Upper lobe of left lung (tissue), 6 donors: ENCODE data around the gene GRK5. TPM values are rescaled to one million over a fixed set of nuclear protein-coding genes. Genes with fewer than 3 reads are reported as not detected.
A peak's percentile ranks its signal among the peaks of the same experiment; 100 is the strongest.

Experiments used
- ATAC-seq, 2 donors: fragments of 200-7000 bp; cut with Tn5 transposase; one replicate each; pipeline ENCODE4 v1.9.1; 2022; ENCODE audit warnings: mild to moderate bottlenecking in 2 of 2, moderate library complexity in 2 of 2; ENCODE audit not compliant: low FRiP score in 2 of 2
- DNase-seq, 2 donors: peaks; one replicate each; pipeline ENCODE4 v3.0.0-alpha.2; 2019 to 2020
- H3K27ac ChIP-seq, 4 donors: fragments of 200-600 bp; sonication (generic); one replicate each; pipeline ENCODE4 v1.5.1; 2016 to 2019
- H3K27me3 ChIP-seq, 4 donors: fragments of 200-600 bp; sonication (generic); one replicate each; pipeline ENCODE4 v1.5.1; 2017 to 2019
- H3K36me3 ChIP-seq, 4 donors: fragments of 200-600 bp; sonication (generic); one replicate each; pipeline ENCODE4 v1.5.1; 2016 to 2019
- H3K4me1 ChIP-seq, 4 donors: fragments of 200-600 bp; sonication (generic); one replicate each; pipeline ENCODE4 v1.5.1; 2018 to 2019
- H3K4me3 ChIP-seq, 4 donors: fragments of 200-600 bp; sonication (generic); one replicate each; pipeline ENCODE4 v1.5.1; 2017 to 2019; ENCODE audit warnings: mild to moderate bottlenecking in 2 of 4, moderate library complexity in 1 of 4
- H3K9me3 ChIP-seq, 4 donors: fragments of 200-600 bp; sonication (generic); one replicate each; pipeline ENCODE4 v1.5.1; 2018 to 2019
- CTCF ChIP-seq, 6 experiments: fragments of 450-650 bp in 4 of 6; fragments of 200-600 bp in 2 of 6; sonication (generic) in 2 of 6; IDR thresholded peaks; one replicate each; pipeline ENCODE4 v1.5.1; 2016 to 2019; ENCODE audit warnings: antibody characterized with exemption in 6 of 6
- EP300 ChIP-seq, 4 donors: sonication (generic); formaldehyde crosslinking; IDR thresholded peaks; one replicate each; pipeline ENCODE4 v1.5.1; 2017; ENCODE audit warnings: antibody characterized with exemption in 4 of 4, control low read depth in 2 of 4
- POLR2A ChIP-seq, 4 donors: fragments of 450-650 bp; IDR thresholded peaks; one replicate each; pipeline ENCODE4 v1.5.1; 2016 to 2017; ENCODE audit warnings: antibody characterized with exemption in 4 of 4, mild to moderate bottlenecking in 2 of 4
- POLR2AphosphoS5 ChIP-seq, 2 donors: sonication (generic); formaldehyde crosslinking; IDR thresholded peaks; one replicate each; pipeline ENCODE4 v1.5.1; 2017; ENCODE audit warnings: antibody characterized with exemption in 2 of 2
- WGBS, 2 donors: methylation state at CpG; one replicate each; pipeline ENCODE4 v1.1.5; 2017 to 2018; 5-methylcytosine and 5-hydroxymethylcytosine counted together
- total RNA-seq, 6 donors: library from RNA; depleted of rRNA in 4 of 6; stranded (reverse); fragments of >200 nt in 4 of 6; gene quantifications; one replicate each; pipeline versions ENCODE4 v1.1.0 to v1.2.1, GENCODE V29; 2016 to 2021
- donor health status: DM: no; HTN: no; CAD: no; lungs with moderate emphysema.
- donor health status: DM: no; HTN: yes; CAD: no; lungs with severe emphysema.

Gene GRK5
- total RNA-seq, 6 donors from 2014 or later: 38.6 to 80.9 (median 61.1) TPM

DNA sequence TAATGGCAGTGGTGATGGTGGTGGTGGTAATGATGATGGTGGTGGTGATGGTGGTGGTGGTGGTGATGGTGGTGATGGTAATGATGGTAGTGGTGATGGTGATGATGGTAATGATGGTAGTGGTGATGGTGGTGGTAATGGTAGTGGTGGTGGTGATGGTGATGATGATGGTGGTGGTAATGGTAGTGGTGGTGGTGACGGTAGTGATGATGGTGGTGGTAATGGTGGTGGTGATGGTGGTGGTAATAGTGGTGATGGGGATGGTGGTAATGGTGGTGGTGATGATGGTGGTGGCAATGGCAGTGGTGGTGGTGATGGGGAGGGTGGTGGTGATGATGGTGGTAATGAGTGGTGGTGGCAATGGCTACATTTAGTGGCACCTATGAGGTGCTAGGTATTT is 105.7 kb downstream of the GRK5 start:
- TF ChIP-seq CTCF (IDR thresholded peaks at IDR 0.05): no peak
- no peak for TF ChIP-seq POLR2A (IDR thresholded peaks at IDR 0.05)
- no peak for TF ChIP-seq POLR2AphosphoS5 (IDR thresholded peaks at IDR 0.05)
- H3K9me3 ChIP-seq: no peaks in the 10 kb centered on the region
- no peaks in the 10 kb centered on the region for H3K36me3 ChIP-seq
- ATAC-seq: no peak
- H3K27me3 ChIP-seq: no peaks in the 10 kb centered on the region
- 0 to 67% methylated on average over 1 of the region's 1 CpG for WGBS, 2 donors
- DNase-seq: no peak
- no peak overlapping the region for H3K4me3 ChIP-seq
- peak overlapping the region in 1 of 4 donors; percentile 45 for H3K27ac ChIP-seq
- H3K4me1 ChIP-seq: peaks cover 43 to 72% (median 65%) of the 10 kb centered on the region in 4 donors

DNA sequence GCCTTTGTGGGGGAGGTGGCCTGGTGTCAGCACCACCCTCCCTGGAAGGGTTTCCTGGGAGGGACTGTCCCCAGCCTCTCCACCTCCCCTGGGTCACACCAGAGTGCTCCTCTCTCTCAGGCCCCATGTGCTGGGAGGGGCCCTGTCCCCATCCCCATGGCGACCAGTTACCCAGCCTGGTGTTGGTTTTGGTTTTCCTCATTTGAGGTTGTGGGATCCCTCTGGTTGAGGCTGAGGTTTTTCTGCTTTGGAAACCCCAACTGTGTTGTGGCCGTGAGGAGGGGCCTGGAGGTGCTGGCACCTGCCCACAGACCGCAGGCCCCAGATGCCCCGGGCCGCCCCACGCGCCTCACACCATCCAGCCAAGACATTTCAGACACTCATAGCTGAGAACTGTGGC is 106.3 kb downstream of the GRK5 start:
- peak in 1 of 2 donors; percentile 70 for DNase-seq
- Histone ChIP-seq H3K4me3 (no peak overlapping the region), H3K9me3 (no peaks in the 10 kb centered on the region), H3K27me3 (no peaks in the 10 kb centered on the region), H3K27ac (peak overlapping the region; percentile 10 to 56 (median 42)), H3K36me3 (no peaks in the 10 kb centered on the region), H3K4me1 (peaks cover 44 to 72% (median 69%) of the 10 kb centered on the region in 4 donors)
- no peak for ATAC-seq
- WGBS, 2 donors: 72 to 81% methylated on average over 5 to 7 of the region's 7 CpGs
- TF ChIP-seq POLR2AphosphoS5 (IDR thresholded peaks at IDR 0.05): no peak
- TF ChIP-seq EP300 (IDR thresholded peaks at IDR 0.05): no peak
- TF ChIP-seq CTCF (IDR thresholded peaks at IDR 0.05): no peak
- TF ChIP-seq POLR2A (IDR thresholded peaks at IDR 0.05): no peak

GRCh38 chr10:119314061-119314460 is 106.7 kb downstream of the GRK5 start:
- ATAC-seq: no peak
- Histone ChIP-seq H3K27ac (peak overlapping the region; percentile 10 to 56 (median 42)), H3K4me3 (no peak overlapping the region), H3K9me3 (no peaks in the 10 kb centered on the region), H3K4me1 (peaks cover 44 to 74% (median 69%) of the 10 kb centered on the region in 4 donors), H3K27me3 (no peaks in the 10 kb centered on the region), H3K36me3 (no peaks in the 10 kb centered on the region)
- 71 to 85% methylated on average over 4 to 11 of the region's 11 CpGs for WGBS, 2 donors
- TF ChIP-seq CTCF (IDR thresholded peaks at IDR 0.05): no peak
- peak in 1 of 2 donors; percentile 37 for DNase-seq

DNA sequence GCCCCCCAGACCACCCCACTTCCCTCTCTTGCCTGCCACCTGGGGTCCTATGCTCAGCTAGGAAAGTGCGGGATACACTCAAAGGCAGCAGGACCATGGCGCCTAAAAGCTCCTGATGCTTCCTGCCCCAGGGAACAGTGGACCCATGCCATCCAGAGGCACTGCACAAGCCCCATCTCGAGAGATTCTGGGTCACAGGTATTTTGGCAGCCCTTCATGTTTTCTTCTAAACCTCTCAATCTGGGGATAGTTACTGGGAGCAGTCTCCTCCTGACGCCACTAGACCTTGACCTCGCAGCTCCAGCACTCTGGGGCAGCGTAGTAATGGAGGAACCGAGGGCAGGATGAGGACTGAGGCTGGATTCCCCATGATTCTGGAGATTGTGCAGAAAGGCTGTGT is 107.1 kb downstream of the GRK5 start:
- ATAC-seq (no peak), DNase-seq (no peak)
- no peaks in the 10 kb centered on the region for H3K27me3 ChIP-seq
- no peak for TF ChIP-seq CTCF (IDR thresholded peaks at IDR 0.05)
- TF ChIP-seq POLR2AphosphoS5 (IDR thresholded peaks at IDR 0.05): no peak
- no peak for TF ChIP-seq EP300 (IDR thresholded peaks at IDR 0.05)
- TF ChIP-seq POLR2A (IDR thresholded peaks at IDR 0.05): no peak
- peak overlapping the region; percentile 10 to 56 (median 39) for H3K27ac ChIP-seq
- peaks cover 44 to 74% (median 69%) of the 10 kb centered on the region in 4 donors for H3K4me1 ChIP-seq
- WGBS, 2 donors: 87 to 98% methylated on average over 6 to 7 of the region's 7 CpGs
- no peak overlapping the region for H3K4me3 ChIP-seq
- no peaks in the 10 kb centered on the region for H3K36me3 ChIP-seq
- H3K9me3 ChIP-seq: no peaks in the 10 kb centered on the region
